ENCODE results near the gene DLX5. TPM values are rescaled to one million over a fixed set of nuclear protein-coding genes. Genes with fewer than 3 reads are reported as not detected.

The DLX5 gene
- total and polyA plus RNA-seq, 2 donors (not counting 1 experiment from before 2014, with no cell fraction given), result 0.06 to 0.17 TPM

GRCh38 chr7:96996958-96997511, 27.6 kb downstream of the DLX5 start:
- H2AFZ ChIP-seq (ENCODE audit: low read length), result no peak overlapping the region

GRCh38 chr7:96996111-96996957, 28.3 kb downstream of the DLX5 start:
- DNase-seq (ENCODE audit: low read depth in 2 of 2), result no peak
- H3K9ac ChIP-seq (ENCODE audit: insufficient read depth, low read length), result no peak overlapping the region
- no peaks in the 10 kb centered on the region for H4K20me1 ChIP-seq (ENCODE audit: control insufficient read depth, extremely low read depth, insufficient read depth, low read length)
- TF ChIP-seq, protein P1, sequence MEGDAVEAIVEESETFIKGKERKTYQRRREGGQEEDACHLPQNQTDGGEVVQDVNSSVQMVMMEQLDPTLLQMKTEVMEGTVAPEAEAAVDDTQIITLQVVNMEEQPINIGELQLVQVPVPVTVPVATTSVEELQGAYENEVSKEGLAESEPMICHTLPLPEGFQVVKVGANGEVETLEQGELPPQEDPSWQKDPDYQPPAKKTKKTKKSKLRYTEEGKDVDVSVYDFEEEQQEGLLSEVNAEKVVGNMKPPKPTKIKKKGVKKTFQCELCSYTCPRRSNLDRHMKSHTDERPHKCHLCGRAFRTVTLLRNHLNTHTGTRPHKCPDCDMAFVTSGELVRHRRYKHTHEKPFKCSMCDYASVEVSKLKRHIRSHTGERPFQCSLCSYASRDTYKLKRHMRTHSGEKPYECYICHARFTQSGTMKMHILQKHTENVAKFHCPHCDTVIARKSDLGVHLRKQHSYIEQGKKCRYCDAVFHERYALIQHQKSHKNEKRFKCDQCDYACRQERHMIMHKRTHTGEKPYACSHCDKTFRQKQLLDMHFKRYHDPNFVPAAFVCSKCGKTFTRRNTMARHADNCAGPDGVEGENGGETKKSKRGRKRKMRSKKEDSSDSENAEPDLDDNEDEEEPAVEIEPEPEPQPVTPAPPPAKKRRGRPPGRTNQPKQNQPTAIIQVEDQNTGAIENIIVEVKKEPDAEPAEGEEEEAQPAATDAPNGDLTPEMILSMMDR (conservative IDR thresholded peaks at IDR 0.05 in 1 of 2, IDR thresholded peaks at IDR 0.05 in 1 of 2; ENCODE audit: low read depth in 1 of 2, low read length in 2 of 2), result no peak
- TF ChIP-seq EZH2 (IDR thresholded peaks at IDR 0.05; ENCODE audit: low read length, missing control alignments), result no peak
- no peaks in the 10 kb centered on the region for H3K36me3 ChIP-seq (ENCODE audit: control insufficient read depth, insufficient read depth, low read length)
- H3K4me1 ChIP-seq (ENCODE audit: control insufficient read depth, extremely low read depth, insufficient read depth, low read length), result no peaks in the 10 kb centered on the region
- H3K4me2 ChIP-seq (ENCODE audit: extremely low read depth, insufficient read depth, low read length), result no peak overlapping the region
- no peaks in the 10 kb centered on the region for H3K9me3 ChIP-seq (ENCODE audit: control insufficient read depth, insufficient read depth, low read depth, low read length)
- no peaks in the 10 kb centered on the region for H3K79me2 ChIP-seq (ENCODE audit: control insufficient read depth, insufficient read depth, low read length)
- H3K4me3 ChIP-seq (replicated peaks in 1 of 4; ENCODE audit: control extremely low read depth in 1 of 4, insufficient read depth in 1 of 4, low read depth in 3 of 4, low read length in 4 of 4), result no peak overlapping the region
- no peak overlapping the region for H2AFZ ChIP-seq (ENCODE audit: low read length)
- no peak overlapping the region for H3K27ac ChIP-seq (ENCODE audit: insufficient read depth, low read length)
- peaks cover 60% of the 10 kb centered on the region for H3K27me3 ChIP-seq (ENCODE audit: control insufficient read depth, insufficient read depth, low read length)

More at GRCh38 chr7:96996958-96997511, 27.6 kb downstream of the DLX5 start:
- TF ChIP-seq EZH2 (IDR thresholded peaks at IDR 0.05; ENCODE audit: low read length, missing control alignments), result no peak
- TF ChIP-seq, protein P1 (conservative IDR thresholded peaks at IDR 0.05 in 1 of 2, IDR thresholded peaks at IDR 0.05 in 1 of 2; ENCODE audit: low read depth in 1 of 2, low read length in 2 of 2), result no peak
- Histone ChIP-seq H3K36me3 (ENCODE audit: control insufficient read depth, insufficient read depth, low read length) (no peaks in the 10 kb centered on the region), H3K9ac (ENCODE audit: insufficient read depth, low read length) (no peak overlapping the region), H3K27ac (ENCODE audit: insufficient read depth, low read length) (no peak overlapping the region), H3K9me3 (ENCODE audit: control insufficient read depth, insufficient read depth, low read depth, low read length) (no peaks in the 10 kb centered on the region), H3K4me1 (ENCODE audit: control insufficient read depth, extremely low read depth, insufficient read depth, low read length) (no peaks in the 10 kb centered on the region), H3K4me3 (replicated peaks in 1 of 4; ENCODE audit: control extremely low read depth in 1 of 4, insufficient read depth in 1 of 4, low read depth in 3 of 4, low read length in 4 of 4) (no peak overlapping the region), H4K20me1 (ENCODE audit: control insufficient read depth, extremely low read depth, insufficient read depth, low read length) (no peaks in the 10 kb centered on the region), H3K27me3 (ENCODE audit: control insufficient read depth, insufficient read depth, low read length) (peaks cover 59% of the 10 kb centered on the region), H3K4me2 (ENCODE audit: extremely low read depth, insufficient read depth, low read length) (no peak overlapping the region), H3K79me2 (ENCODE audit: control insufficient read depth, insufficient read depth, low read length) (no peaks in the 10 kb centered on the region)
- DNase-seq (ENCODE audit: low read depth in 2 of 2), result no peak

DNA sequence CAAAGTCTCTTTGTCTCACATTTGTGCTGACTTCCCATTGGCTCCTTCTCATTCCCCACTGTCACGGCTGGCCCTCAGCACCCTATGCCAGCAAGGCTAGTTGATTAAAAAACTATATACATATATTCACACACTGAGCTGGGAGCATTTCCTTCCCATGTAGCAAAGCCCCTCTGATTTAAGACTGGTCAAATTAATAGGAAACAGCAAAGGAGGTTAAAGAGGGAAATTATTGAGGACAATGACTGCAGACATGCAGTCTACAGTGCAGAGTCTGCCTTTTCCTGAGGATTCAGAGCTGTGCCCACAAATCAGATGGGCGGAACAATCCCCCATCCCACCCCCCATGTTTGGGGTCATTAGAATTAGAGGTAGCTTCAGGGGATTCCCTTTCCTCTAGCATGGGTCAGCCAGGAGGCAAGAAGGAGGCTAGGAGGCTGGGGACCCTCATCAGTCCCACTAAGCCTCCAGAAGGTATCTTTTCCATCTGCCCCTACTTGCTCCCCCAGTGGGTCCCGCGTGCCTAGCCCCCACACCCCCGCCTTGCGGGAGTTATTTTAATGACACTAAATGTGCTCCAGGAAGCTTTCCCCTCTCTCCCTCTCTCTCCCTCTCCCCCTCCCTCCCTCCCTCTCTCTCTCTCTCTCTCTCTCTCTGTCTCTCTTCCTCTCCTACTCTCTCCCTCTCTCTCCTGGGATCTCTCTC, 29.1 kb downstream of the DLX5 start:
- no peaks in the 10 kb centered on the region for H3K36me3 ChIP-seq (ENCODE audit: control insufficient read depth, insufficient read depth, low read length)
- no peak for TF ChIP-seq EZH2 (IDR thresholded peaks at IDR 0.05; ENCODE audit: low read length, missing control alignments)
- TF ChIP-seq, protein P1 (conservative IDR thresholded peaks at IDR 0.05 in 1 of 2, IDR thresholded peaks at IDR 0.05 in 1 of 2; ENCODE audit: low read depth in 1 of 2, low read length in 2 of 2), result no peak
- no peaks in the 10 kb centered on the region for H3K4me1 ChIP-seq (ENCODE audit: control insufficient read depth, extremely low read depth, insufficient read depth, low read length)
- no peak overlapping the region for H3K27ac ChIP-seq (ENCODE audit: insufficient read depth, low read length)
- H3K4me2 ChIP-seq (ENCODE audit: extremely low read depth, insufficient read depth, low read length), result no peak overlapping the region
- no peak for DNase-seq (ENCODE audit: low read depth in 2 of 2)
- no peaks in the 10 kb centered on the region for H4K20me1 ChIP-seq (ENCODE audit: control insufficient read depth, extremely low read depth, insufficient read depth, low read length)
- H3K27me3 ChIP-seq (ENCODE audit: control insufficient read depth, insufficient read depth, low read length), result peaks cover 57% of the 10 kb centered on the region
- H3K4me3 ChIP-seq (replicated peaks in 1 of 4; ENCODE audit: control extremely low read depth in 1 of 4, insufficient read depth in 1 of 4, low read depth in 3 of 4, low read length in 4 of 4), result no peak overlapping the region
- no peak overlapping the region for H2AFZ ChIP-seq (ENCODE audit: low read length)
- H3K9me3 ChIP-seq (ENCODE audit: control insufficient read depth, insufficient read depth, low read depth, low read length), result no peaks in the 10 kb centered on the region
- no peaks in the 10 kb centered on the region for H3K79me2 ChIP-seq (ENCODE audit: control insufficient read depth, insufficient read depth, low read length)
- H3K9ac ChIP-seq (ENCODE audit: insufficient read depth, low read length), result no peak overlapping the region
